SU-DHL-6 (cell line): ENCODE data around the gene KCNQ1OT1.

Experiments
- H2AFZ ChIP-seq: fragments of 200-600 bp; sonication (generic); 2 replicates; pipeline ENCODE4 v1.6.1; 2014; ENCODE audit warnings: low read depth, mild to moderate bottlenecking, moderate library complexity, mixed read lengths, antibody characterized with exemption, low read length; ENCODE audit not compliant: severe bottlenecking
- H3F3A ChIP-seq: fragments of 200-600 bp; shearing (Covaris generic); 2 replicates; pipeline ENCODE4 v1.6.0; 2016; ENCODE audit warnings: antibody characterized with exemption, mild to moderate bottlenecking; ENCODE audit not compliant: insufficient read depth
- H3K27ac ChIP-seq: fragments of 200-600 bp; sonication (generic); 2 replicates; pipeline ENCODE4 v1.5.1; 2016; ENCODE audit warnings: low read depth, mild to moderate bottlenecking, low read length, moderate library complexity, mixed read lengths
- H3K27me3 ChIP-seq: fragments of 200-600 bp; sonication (generic), shearing (Covaris generic); 2 replicates; pipeline ENCODE4 v1.6.0; 2014; ENCODE audit warnings: mild to moderate bottlenecking, low read length
- H3K36me3 ChIP-seq: fragments of 200-600 bp; sonication (generic); 2 replicates; pipeline ENCODE4 v1.6.1; 2014; ENCODE audit warnings: mild to moderate bottlenecking, low read length, mixed read lengths
- H3K4me2 ChIP-seq: fragments of 300-600, 200-600 bp; shearing (Covaris generic), sonication (generic); 2 replicates; pipeline ENCODE4 v1.6.0; 2014; ENCODE audit warnings: low read length, low read depth, mild to moderate bottlenecking; ENCODE audit not compliant: poor library complexity, severe bottlenecking
- H3K4me3 ChIP-seq: fragments of 200-600 bp; sonication (generic); 2 replicates; pipeline ENCODE4 v1.5.1; 2014; ENCODE audit warnings: antibody characterized with exemption, low read length, mild to moderate bottlenecking, mixed read lengths; ENCODE audit not compliant: insufficient read depth, poor library complexity, severe bottlenecking
- H3K79me2 ChIP-seq: fragments of 200-600 bp; sonication (generic); 2 replicates; pipeline ENCODE4 v1.6.1; 2014; ENCODE audit warnings: mild to moderate bottlenecking, low read length, moderate library complexity; ENCODE audit not compliant: insufficient read depth
- H3K9ac ChIP-seq: fragments of 200-600 bp; sonication (generic); 2 replicates; pipeline ENCODE4 v1.7.0; 2014; ENCODE audit warnings: mild to moderate bottlenecking, low read length
- H3K9me2 ChIP-seq: fragments of 200-600 bp; sonication (generic); replicated peaks from 2 replicates; pipeline ENCODE4 v1.6.1; 2014; ENCODE audit warnings: low read length; ENCODE audit not compliant: insufficient read depth
- H3K9me3 ChIP-seq: fragments of 200-600 bp; sonication (generic); 2 replicates; pipeline ENCODE4 v1.6.1; 2014; ENCODE audit warnings: low read length, mixed read lengths; ENCODE audit not compliant: insufficient read depth
- H4K20me1 ChIP-seq: fragments of 200-600 bp; sonication (generic); 2 replicates; pipeline ENCODE4 v1.6.1; 2014; ENCODE audit warnings: low read depth, mild to moderate bottlenecking, antibody characterized with exemption, low read length, moderate library complexity, mixed read lengths
- CTCF ChIP-seq: fragments of 200-600 bp; sonication (generic); IDR thresholded peaks from one replicate; pipeline ENCODE4 v1.5.1; 2017; ENCODE audit warnings: antibody characterized with exemption, mild to moderate bottlenecking, low read length, moderate library complexity; ENCODE audit not compliant: insufficient read depth, poor library complexity, severe bottlenecking
- EZH2phosphoT487 ChIP-seq: fragments of 200-600 bp; sonication (generic), shearing (Covaris generic); conservative IDR thresholded peaks from 2 replicates; pipeline ENCODE4 v1.6.1; 2018; ENCODE audit warnings: mild to moderate bottlenecking, antibody characterized with exemption, low read length, moderate library complexity, mixed read lengths

The KCNQ1OT1 gene

DNA sequence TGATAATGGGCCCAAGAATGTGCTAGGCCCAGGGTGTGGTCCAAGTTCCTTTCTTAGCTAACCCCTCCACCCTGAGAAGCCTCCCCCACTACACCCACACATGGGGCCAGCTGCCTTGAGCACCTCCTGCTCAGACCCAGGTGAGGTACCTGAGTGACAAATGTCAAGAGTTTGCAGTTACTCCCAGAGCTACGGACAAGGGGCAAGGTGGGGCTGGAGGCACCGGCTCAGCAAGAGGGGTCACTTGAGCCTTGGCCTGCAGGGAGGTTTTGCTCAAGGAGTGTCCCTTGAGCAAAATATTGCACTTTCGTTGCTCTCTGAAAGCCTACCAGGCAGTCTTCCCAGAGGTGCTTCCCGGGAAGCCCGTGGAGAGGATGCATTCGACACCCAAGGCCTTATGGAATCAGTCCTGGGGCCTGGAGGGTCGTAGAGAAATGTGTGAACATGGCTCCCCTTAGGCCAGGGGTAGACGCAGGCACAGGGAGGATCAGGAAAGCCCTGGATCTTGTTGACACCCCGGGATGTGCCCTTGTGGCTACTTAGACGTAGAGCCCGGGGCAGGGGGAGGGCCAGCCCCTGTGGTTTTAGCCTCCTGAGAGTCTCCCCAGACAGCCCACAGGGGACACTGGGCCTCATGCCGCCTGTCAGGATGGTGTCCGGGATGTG lies 140.8 kb downstream of the KCNQ1OT1 start:
- TF ChIP-seq EZH2phosphoT487: no peak
- no peak for TF ChIP-seq CTCF
- H3K27me3 ChIP-seq: no peaks in the 10 kb centered on the region
- no peaks in the 10 kb centered on the region for H3K79me2 ChIP-seq
- no peak overlapping the region for H3K4me2 ChIP-seq
- H3F3A ChIP-seq: no peaks in the 10 kb centered on the region
- no peak overlapping the region for H2AFZ ChIP-seq
- H3K4me3 ChIP-seq: no peak overlapping the region
- no peak overlapping the region for H3K27ac ChIP-seq
- no peaks in the 10 kb centered on the region for H3K36me3 ChIP-seq
- no peaks in the 10 kb centered on the region for H3K9me3 ChIP-seq
- no peak overlapping the region for H3K9ac ChIP-seq
- H3K9me2 ChIP-seq: no peaks in the 10 kb centered on the region
- no peaks in the 10 kb centered on the region for H4K20me1 ChIP-seq

GRCh38 chr11:2558397-2558796 lies 141.4 kb downstream of the KCNQ1OT1 start:
- TF ChIP-seq EZH2phosphoT487: no peak
- TF ChIP-seq CTCF: no peak
- Histone ChIP-seq H3F3A (no peaks in the 10 kb centered on the region), H3K9me3 (no peaks in the 10 kb centered on the region), H3K9me2 (no peaks in the 10 kb centered on the region), H3K4me3 (no peak overlapping the region), H4K20me1 (no peaks in the 10 kb centered on the region), H3K36me3 (no peaks in the 10 kb centered on the region), H3K9ac (no peak overlapping the region), H3K27ac (no peak overlapping the region), H3K27me3 (no peaks in the 10 kb centered on the region), H2AFZ (no peak overlapping the region), H3K79me2 (no peaks in the 10 kb centered on the region), H3K4me2 (no peak overlapping the region)
